HG03575 (cell line): ENCODE measurements around the gene SRGN.

Source experiments
- ATAC-seq: cut with Tn5 transposase; IDR thresholded peaks from one replicate; pipeline ENCODE4 v1.9.1; 2021; ENCODE audit not compliant: unreplicated experiment, insufficient number of reproducible peaks, low FRiP score; ENCODE audit errors: extremely low read depth

The SRGN gene

DNA sequence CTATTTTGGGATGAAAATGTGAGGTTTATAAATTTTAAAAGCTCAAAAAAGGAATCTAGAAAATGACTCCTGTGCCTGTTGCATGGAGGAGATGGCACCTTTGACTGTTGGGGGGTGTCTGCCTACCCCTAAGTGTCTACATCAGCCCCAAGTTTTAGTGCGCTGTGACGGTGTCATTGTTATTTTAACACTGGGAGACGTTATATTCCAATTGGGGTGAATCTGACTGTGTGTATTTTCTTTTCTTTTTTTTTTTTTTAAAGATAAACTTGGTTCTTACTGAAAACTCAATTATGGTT is 517 bp downstream of the SRGN start:
- ATAC-seq, result no peak

- no peak for ATAC-seq
Measured at GRCh38 chr10:69088801-69089501, 1.0 kb downstream of the SRGN start.

- ATAC-seq, result no peak
Measured at GRCh38 chr10:69089638-69090599, 2.0 kb downstream of the SRGN start.

DNA sequence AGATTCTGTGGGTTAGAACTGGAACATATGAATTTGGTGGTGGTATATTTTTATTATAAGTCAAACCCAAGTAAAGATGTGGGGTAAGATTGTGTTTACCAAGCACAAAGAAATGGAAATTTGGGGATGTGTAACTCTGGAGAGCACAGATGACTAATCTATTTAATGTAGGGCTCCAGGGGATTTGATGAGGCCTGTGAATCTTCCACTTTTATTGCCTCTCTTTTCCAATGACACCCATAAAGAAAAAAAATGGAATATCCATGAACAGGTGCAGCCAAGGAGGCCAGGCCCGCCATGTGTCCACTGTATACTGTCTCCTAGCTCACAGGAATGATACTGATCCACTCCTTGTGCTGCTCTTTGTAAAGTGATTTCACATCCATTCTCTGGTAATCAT is 2.8 kb downstream of the SRGN start:
- no peak for ATAC-seq

DNA sequence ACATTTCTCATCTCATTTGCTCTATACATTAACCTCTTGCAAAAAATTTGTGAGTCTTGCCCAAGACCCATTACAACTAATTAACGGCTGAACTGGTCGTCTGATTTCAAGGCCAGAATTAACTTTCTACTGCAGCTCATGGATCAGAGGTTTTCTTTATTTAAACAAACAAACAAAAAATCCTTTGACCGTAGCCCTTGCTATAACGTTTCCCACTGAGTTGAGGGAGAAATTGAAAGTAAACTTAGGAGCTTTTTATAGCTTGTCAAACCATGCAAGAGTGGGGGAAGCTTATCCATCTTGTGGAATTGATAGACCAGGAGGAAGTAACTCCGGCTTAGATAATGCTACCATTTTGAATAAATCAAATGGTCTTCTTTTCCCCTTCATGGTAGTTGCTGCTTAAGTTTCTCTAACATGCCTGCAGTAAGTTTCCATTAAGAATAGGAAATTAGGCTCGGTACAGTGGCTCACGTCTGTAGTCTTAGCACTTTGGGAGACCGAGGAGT is 3.3 kb downstream of the SRGN start:
- no peak for ATAC-seq

DNA sequence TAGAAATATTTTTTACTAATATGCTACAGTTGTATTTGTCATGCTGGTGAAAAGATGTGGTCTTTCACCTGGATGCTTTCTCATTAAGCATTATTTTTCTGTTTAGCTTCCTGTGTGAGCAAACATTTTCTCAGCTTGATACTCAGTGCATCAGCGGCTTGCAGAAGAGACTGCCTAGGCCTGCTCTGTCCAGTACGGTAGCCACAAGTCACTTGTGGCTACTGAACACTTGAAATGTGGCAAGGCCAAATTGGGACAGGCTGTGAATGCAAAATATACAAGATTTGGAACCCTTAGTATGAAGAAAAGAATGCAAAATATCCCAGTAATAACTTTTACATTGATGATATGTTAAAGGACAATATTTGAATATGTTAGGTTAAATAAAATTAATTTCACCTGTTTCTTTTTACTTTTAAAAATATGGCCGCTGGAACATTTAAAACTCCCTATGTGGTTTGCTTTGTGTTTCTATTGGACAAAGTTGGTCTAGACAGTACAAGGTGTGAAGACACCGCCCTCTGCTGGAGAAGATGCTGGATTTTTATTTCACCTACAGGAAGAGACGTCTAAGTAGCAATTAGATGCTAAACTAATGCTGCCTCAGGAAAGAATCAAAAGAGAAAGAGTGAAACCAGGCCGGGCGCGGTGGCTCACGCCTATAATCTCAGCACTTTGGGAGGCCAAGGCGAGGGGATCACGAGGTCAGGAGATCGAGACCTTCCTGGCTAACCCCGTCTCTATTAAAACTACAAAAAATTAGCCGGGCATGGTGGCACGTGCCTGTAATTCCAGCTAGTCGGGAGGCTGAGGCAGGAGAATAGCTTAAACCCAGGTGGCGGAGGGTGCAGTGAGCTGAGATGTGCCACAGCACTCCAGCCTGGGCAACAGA is 5.3 kb downstream of the SRGN start:
- no peak for ATAC-seq

GRCh38 chr10:69093933-69094332 is 6.0 kb downstream of the SRGN start:
- ATAC-seq, result no peak

- no peak for ATAC-seq
Measured at GRCh38 chr10:69096045-69096444, 8.1 kb downstream of the SRGN start.

GRCh38 chr10:69097729-69098128 is 9.8 kb downstream of the SRGN start:
- ATAC-seq, result no peak

DNA sequence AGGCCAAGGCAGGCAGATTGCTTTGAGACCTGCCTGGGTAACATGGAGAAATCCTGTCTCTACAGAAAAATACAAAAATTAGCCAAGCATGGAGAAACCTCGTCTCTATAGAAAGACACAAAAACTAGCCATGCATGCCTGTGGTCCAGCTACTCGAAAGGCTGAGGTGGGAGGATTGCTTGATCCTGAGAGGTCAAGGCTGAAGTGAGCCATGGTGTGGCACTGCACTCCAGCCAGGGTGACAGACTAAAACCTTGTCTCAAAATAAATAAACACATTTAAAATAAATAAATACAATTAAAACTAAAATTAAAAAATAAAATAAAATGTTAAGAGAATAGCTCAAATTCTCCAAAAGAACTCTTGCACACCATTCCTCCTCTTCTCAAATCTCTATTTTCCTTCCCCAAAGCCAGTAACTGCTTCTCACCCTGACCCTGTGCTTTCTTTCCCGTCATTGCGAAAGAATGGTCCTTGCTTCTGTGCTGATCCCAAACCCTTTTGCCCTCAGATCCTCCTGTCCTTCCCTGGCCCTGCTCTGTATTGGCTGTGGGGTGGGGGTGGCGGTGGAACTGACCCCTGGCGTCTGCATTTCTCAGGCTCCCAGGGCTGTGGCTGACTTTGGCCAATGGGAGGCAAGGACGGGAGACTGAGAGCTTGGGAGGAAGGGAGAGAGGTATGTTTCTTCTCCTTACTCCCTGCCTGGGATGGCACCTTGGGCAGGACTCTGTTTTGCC is 12.4 kb downstream of the SRGN start:
- no peak for ATAC-seq

GRCh38 chr10:69101451-69102095 is 13.7 kb downstream of the SRGN start:
- ATAC-seq, result no peak

DNA sequence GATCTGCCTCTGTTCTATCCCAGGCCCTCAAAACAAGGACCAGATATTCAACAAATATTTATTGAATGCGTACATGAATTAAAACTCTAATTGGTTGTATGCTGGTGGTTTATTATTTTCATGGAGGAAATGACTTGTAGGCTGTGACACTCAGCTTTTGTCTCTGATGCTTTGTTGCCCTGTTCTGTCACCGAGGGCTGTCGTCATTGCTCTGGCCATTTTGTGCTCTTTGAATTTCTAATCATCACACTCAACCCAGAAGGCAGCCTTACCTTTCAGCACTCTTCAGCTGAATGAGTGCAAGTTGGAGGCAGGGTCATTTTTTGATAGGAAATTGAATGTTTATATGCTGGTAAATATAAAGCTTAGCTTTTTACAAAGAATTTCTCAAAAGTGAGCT is 14.5 kb downstream of the SRGN start:
- ATAC-seq, result no peak

DNA sequence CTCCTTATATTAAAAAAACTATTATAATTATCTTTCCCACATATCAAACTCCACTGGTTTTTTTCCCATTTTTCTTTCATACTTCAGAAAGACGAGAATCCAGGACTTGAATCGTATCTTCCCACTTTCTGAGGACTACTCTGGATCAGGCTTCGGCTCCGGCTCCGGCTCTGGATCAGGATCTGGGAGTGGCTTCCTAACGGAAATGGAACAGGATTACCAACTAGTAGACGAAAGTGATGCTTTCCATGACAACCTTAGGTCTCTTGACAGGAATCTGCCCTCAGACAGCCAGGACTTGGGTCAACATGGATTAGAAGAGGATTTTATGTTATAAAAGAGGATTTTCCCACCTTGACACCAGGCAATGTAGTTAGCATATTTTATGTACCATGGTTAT is 15.9 kb downstream of the SRGN start:
- ATAC-seq, result no peak

DNA sequence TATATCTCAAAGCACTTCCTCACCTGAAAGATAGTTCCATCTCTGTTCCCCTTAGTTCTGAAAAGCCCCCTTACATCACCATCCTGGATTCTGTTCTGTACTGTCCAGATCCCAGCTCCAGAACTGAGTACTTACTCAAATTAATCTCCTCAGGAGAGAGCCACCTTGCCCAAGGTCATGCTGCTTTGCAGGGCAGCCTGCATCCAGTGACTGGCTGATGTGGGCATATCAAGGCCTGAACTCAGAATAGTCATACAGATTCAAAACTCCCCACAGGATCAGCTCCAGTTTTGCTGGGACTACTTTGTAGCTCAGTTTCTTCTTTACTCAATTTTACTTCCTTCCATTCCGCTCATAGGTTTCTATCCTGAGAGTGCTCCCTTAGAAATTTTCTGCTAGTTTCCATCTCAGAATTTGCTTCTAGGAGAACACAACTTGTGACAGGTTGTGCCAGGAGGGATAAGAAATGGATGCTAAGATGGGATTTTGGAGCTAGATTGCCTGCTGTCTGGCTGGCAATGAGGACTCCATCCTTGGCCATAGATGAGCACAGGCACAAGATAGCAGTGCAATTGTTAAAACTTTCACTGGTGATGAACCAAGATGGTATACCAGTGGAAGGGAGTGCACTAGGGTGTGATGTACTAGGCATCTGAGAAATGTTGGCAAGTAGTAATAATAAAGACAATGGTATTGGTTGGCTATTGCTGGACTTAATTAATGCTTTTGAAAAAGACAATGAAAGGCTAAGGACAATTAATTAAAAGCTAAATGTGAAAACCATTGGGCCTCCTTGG is 17.3 kb downstream of the SRGN start:
- no peak for ATAC-seq

DNA sequence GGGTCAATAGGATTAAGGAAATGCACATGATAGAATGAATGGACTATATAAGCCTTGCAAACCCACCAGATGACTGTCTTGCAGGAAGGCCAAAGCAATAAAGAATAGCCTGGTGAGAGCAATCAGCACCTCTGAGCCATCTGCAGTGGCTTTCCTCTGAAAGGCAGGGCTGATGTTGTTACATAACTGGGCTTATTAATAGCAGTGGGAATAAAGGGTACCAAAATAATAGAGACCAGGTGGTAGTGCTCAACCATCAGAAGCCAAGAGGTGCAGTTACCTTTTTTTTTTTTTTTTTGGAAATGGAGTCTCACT is 19.2 kb downstream of the SRGN start:
- no peak for ATAC-seq

GRCh38 chr10:69107699-69108098 is 19.8 kb downstream of the SRGN start:
- ATAC-seq, result no peak

GRCh38 chr10:69119896-69120295 is 32.0 kb downstream of the SRGN start:
- ATAC-seq, result no peak

DNA sequence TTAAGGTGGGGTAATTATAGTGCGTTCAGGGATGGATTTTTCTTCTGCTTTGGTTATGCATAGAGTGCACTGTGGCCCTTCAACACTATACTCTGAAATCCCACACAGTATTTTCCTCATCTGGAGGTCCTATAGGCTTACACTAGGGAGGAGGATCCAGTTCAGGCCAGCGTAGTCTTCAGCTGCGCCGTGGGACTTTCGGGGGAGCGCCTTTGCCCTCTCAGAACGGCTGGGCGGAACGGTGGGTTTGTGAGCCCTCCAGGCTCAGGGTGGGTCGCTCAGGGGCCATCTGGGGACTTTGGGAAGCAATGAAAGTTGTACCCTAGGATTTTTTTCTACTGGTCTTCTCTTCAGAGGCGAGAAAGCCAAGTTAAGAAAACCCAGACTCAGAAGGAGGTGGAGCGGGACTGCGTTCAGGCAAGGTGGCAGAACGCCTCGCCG is 35.4 kb downstream of the SRGN start:
- ATAC-seq, result no peak
